ENCODE results near the gene C9orf43. TPM values are rescaled to one million over a fixed set of nuclear protein-coding genes. Genes with fewer than 3 reads are reported as not detected.

The C9orf43 gene
- total and polyA plus RNA-seq, 2 donors (not counting 3 experiments of a cell fraction or from before 2014, with no cell fraction given): 0.25 to 0.66 TPM

DNA sequence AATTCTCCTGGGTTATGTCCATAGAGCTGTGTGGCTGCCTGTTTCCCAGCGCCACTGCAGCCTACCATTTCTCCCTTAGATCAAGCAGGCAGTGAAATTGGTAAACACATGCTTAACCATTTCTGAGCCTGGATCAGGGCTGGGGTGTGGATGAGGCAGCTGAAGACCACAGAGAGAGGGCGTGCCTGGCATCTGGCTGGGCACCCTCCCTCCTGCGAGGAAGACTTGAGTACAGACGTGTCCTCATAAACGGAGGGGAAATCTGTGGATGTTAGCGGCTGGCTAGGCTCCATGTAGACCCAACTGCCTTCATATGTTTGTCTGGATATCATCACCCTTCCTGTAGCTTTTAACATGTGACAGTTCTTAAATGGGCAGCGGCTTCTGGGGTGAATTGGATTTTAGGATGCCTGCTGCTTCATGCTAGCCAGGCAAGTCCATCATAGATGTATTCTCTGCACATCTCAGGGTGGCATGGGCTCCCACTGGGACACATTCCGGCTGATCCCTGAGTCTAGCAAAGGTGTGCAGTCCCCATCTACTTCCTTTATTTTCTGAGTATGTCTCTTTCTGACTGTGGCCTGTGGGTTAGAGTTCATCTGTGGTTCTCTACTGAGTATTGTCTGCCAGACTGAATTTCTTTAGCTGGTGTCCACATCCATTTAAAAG is 63.9 kb downstream of the C9orf43 start:
- H3K4me3 ChIP-seq (replicated peaks in 1 of 3; ENCODE audit: insufficient read depth in 1 of 3, low read depth in 1 of 3, low read length in 3 of 3): no peak overlapping the region
- no peaks in the 10 kb centered on the region for H3K79me2 ChIP-seq (ENCODE audit: control insufficient read depth, insufficient read depth, low read length)
- no peak overlapping the region for H3K9ac ChIP-seq (replicated peaks; ENCODE audit: extremely low read depth, insufficient read depth, low read length)
- no peak overlapping the region for H2AFZ ChIP-seq (ENCODE audit: low read depth, low read length)
- H3K9me1 ChIP-seq (replicated peaks; ENCODE audit: control insufficient read depth, extremely low read depth, insufficient read depth, low read length): no peaks in the 10 kb centered on the region
- BruUV-seq (replicated peaks): no TSS peak
- dilution Hi-C loops (cut with MboI; ENCODE audit: extremely low pct_ligation_motif_present, low sequenced_read_pairs): no loop called here
- no peak overlapping the region for H3K27ac ChIP-seq (ENCODE audit: insufficient read depth, low read depth, low read length)
- H4K20me1 ChIP-seq (replicated peaks; ENCODE audit: control insufficient read depth, extremely low read depth, insufficient read depth, low read length): no peaks in the 10 kb centered on the region
- no peaks in the 10 kb centered on the region for H3K9me3 ChIP-seq (replicated peaks; ENCODE audit: control insufficient read depth, insufficient read depth, low read length)
- no peaks in the 10 kb centered on the region for H3K36me3 ChIP-seq (ENCODE audit: control insufficient read depth in 2 of 2, extremely low read depth in 1 of 2, insufficient read depth in 2 of 2, low read length in 2 of 2)
- FAIRE-seq: no peak
- no peaks in the 10 kb centered on the region for H3K4me1 ChIP-seq (ENCODE audit: control insufficient read depth, extremely low read depth, insufficient read depth, low read length)
- POLR2A ChIA-PET: interaction anchor here (1.8 kb wide), 1 partner anchor 27 kb away, joined by 4 read pairs; no protein-coding TSS in a partner anchor
- DNase-seq (ENCODE audit: low read depth, low spot score): no peak
- TF ChIP-seq EZH2 (IDR thresholded peaks at IDR 0.05; ENCODE audit: borderline replicate concordance, low read depth, low read length, severe bottlenecking) (no peak), MYC (IDR thresholded peaks at IDR 0.05; ENCODE audit: low read depth, low read length) (no peak), JUN (IDR thresholded peaks at IDR 0.05; ENCODE audit: borderline replicate concordance, insufficient read depth, insufficient read length, low read depth) (no peak), POLR2A (IDR thresholded peaks at IDR 0.05; ENCODE audit: low read depth, low read length) (no peak)
- CTCF ChIA-PET: interaction anchor here (0.9 to 1.5 kb wide), 5 partner anchors 9 to 23 kb away, joined by 3 to 7 read pairs (median 4); no protein-coding TSS in a partner anchor
- no peak overlapping the region for H3K4me2 ChIP-seq (ENCODE audit: insufficient read depth, low read length)
- intact Hi-C loops (cut with micrococcal nuclease): no loop called here
- no peaks in the 10 kb centered on the region for H3K27me3 ChIP-seq (ENCODE audit: control insufficient read depth in 2 of 2, insufficient read depth in 2 of 2, low read length in 2 of 2)

DNA sequence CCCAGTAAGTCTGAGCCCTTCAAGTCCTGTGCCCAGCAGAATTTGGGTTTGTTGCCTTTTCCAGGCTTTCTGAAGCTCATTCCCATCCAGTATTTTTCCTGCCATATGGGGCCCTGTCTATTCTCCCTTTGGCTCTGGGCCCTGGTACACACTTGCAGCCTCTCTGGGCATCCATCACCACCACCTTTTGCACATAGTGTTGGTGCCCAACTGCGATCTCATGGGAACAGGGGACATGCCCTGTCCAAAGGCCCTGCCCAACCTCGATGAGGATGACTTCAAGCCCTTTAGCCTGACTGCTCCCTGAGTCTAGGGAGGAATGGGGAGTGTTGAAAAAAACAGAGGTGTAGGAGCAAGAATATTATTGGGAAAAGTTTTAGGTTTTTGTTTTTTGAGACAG is 64.5 kb downstream of the C9orf43 start:
- BruUV-seq (replicated peaks): no TSS peak
- CTCF ChIA-PET: interaction anchor here (1.4 to 1.5 kb wide), 2 partner anchors 9 to 20 kb away, joined by 4 to 7 read pairs; no protein-coding TSS in a partner anchor
- dilution Hi-C loops (cut with MboI; ENCODE audit: extremely low pct_ligation_motif_present, low sequenced_read_pairs): no loop called here

More for the DNA sequence above, 64.5 kb downstream of the C9orf43 start:
- no peak for FAIRE-seq
- H3K27me3 ChIP-seq (ENCODE audit: control insufficient read depth in 2 of 2, insufficient read depth in 2 of 2, low read length in 2 of 2): no peaks in the 10 kb centered on the region
- no peak overlapping the region for H3K27ac ChIP-seq (ENCODE audit: insufficient read depth, low read depth, low read length)
- TF ChIP-seq JUN (IDR thresholded peaks at IDR 0.05; ENCODE audit: borderline replicate concordance, insufficient read depth, insufficient read length, low read depth) (no peak), FOS (IDR thresholded peaks at IDR 0.05; ENCODE audit: borderline replicate concordance, insufficient read depth, low read length) (no peak), EZH2 (IDR thresholded peaks at IDR 0.05; ENCODE audit: borderline replicate concordance, low read depth, low read length, severe bottlenecking) (no peak)
- TF ChIP-seq, protein P1, sequence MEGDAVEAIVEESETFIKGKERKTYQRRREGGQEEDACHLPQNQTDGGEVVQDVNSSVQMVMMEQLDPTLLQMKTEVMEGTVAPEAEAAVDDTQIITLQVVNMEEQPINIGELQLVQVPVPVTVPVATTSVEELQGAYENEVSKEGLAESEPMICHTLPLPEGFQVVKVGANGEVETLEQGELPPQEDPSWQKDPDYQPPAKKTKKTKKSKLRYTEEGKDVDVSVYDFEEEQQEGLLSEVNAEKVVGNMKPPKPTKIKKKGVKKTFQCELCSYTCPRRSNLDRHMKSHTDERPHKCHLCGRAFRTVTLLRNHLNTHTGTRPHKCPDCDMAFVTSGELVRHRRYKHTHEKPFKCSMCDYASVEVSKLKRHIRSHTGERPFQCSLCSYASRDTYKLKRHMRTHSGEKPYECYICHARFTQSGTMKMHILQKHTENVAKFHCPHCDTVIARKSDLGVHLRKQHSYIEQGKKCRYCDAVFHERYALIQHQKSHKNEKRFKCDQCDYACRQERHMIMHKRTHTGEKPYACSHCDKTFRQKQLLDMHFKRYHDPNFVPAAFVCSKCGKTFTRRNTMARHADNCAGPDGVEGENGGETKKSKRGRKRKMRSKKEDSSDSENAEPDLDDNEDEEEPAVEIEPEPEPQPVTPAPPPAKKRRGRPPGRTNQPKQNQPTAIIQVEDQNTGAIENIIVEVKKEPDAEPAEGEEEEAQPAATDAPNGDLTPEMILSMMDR (IDR thresholded peaks at IDR 0.05; ENCODE audit: extremely low read depth in 1 of 2, insufficient read depth in 1 of 2, low read depth in 1 of 2, low read length in 2 of 2): no peak
- H3K36me3 ChIP-seq (ENCODE audit: control insufficient read depth in 2 of 2, extremely low read depth in 1 of 2, insufficient read depth in 2 of 2, low read length in 2 of 2): no peaks in the 10 kb centered on the region
- intact Hi-C loops (cut with micrococcal nuclease): no loop called here
- H3K4me2 ChIP-seq (ENCODE audit: insufficient read depth, low read length): no peak overlapping the region
- H3K4me1 ChIP-seq (ENCODE audit: control insufficient read depth, extremely low read depth, insufficient read depth, low read length): no peaks in the 10 kb centered on the region
- no peak for DNase-seq (ENCODE audit: low read depth, low spot score)
- H3K79me2 ChIP-seq (ENCODE audit: control insufficient read depth, insufficient read depth, low read length): no peaks in the 10 kb centered on the region
- no peaks in the 10 kb centered on the region for H3K9me3 ChIP-seq (replicated peaks; ENCODE audit: control insufficient read depth, insufficient read depth, low read length)
- no peaks in the 10 kb centered on the region for H3K9me1 ChIP-seq (replicated peaks; ENCODE audit: control insufficient read depth, extremely low read depth, insufficient read depth, low read length)
- no peak overlapping the region for H3K9ac ChIP-seq (replicated peaks; ENCODE audit: extremely low read depth, insufficient read depth, low read length)
- POLR2A ChIA-PET: no interaction called here
- no peaks in the 10 kb centered on the region for H4K20me1 ChIP-seq (replicated peaks; ENCODE audit: control insufficient read depth, extremely low read depth, insufficient read depth, low read length)
- H3K4me3 ChIP-seq (replicated peaks in 1 of 3; ENCODE audit: insufficient read depth in 1 of 3, low read depth in 1 of 3, low read length in 3 of 3): no peak overlapping the region
- no peak overlapping the region for H2AFZ ChIP-seq (ENCODE audit: low read depth, low read length)
